COLO668 (cell line): ENCODE data around the gene RORB.
"Not testable (repeated sequence)": the region's sequence is repeated elsewhere in the genome, so short reads cannot be mapped to it uniquely, and the experiment has no call there.

ENCODE experiments used
- DNase-seq: peaks from one replicate; lab custom pipeline; 2025; ENCODE audit not compliant: unreplicated experiment; lab: John Stamatoyannopoulos, UW

Gene RORB

GRCh38 chr9:74512416-74512815, 15.3 kb downstream of the RORB start:
- DNase-seq: no peak

DNA sequence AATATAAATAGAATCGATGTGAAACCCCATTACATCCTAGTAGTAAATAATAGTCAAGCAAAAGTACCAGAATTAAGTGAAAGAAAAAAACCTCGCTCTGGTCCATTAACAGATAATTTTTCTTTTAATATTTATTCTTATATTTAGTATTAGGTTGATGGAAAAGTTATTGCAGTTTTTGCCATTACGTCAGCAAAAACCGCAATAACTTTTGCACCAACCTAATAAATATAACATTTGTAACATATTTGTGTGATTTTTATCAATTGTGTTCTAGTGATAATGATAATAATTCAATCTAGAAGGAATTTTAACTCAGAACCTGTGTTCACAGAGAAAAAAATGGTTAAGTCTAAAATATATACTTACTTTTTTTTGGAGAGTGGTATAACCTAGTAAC, 16.1 kb downstream of the RORB start:
- no peak for DNase-seq

GRCh38 chr9:74517188-74517587, 20.1 kb downstream of the RORB start:
- no peak for DNase-seq

GRCh38 chr9:74519419-74519818, 22.3 kb downstream of the RORB start:
- no peak for DNase-seq

DNA sequence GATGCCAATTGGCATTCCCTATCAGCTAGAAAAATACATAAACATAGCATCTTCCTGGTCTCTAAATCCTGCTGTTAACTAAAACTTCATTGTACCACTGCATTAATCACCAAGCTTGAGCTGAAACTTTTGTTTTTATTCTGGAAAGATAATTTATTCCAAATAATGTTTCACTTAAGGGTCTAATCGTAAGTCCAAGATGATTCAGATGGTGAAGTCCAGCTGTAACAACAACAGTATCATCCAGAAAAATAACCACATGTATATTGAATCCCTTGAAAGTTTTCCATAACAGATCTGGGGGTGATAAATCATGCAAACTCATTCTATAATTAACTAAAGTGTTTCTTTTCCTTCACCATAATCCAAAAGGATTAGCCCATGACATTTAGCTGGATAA, 23.9 kb downstream of the RORB start:
- DNase-seq: no peak

- DNase-seq: no peak
Measured at GRCh38 chr9:74524289-74524688, 27.2 kb downstream of the RORB start.

GRCh38 chr9:74526215-74526614, 29.1 kb downstream of the RORB start:
- no peak for DNase-seq

DNA sequence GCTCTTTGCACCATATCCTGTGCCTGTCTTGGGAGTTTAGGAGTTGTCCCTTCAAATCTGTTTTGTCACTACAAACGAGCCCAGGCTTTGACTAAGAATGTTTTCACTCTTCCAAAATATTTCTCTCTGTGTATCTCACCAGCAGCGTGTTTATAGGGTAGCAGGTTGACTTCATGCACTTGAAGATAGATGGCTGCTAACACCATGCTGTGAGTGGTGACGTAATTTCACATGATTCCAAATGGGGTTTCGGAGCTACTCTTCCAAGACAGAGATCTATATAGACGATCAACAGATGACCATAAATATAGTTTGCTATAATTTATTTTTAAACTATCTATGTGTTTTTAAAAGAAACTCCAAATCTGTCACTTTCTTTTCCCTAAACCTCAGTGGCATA, 30.6 kb downstream of the RORB start:
- no peak for DNase-seq

GRCh38 chr9:74528207-74528606, 31.1 kb downstream of the RORB start:
- DNase-seq: no peak

GRCh38 chr9:74530458-74530857, 33.3 kb downstream of the RORB start:
- DNase-seq: not testable (repeated sequence)

GRCh38 chr9:74533253-74533652, 36.1 kb downstream of the RORB start:
- no peak for DNase-seq

DNA sequence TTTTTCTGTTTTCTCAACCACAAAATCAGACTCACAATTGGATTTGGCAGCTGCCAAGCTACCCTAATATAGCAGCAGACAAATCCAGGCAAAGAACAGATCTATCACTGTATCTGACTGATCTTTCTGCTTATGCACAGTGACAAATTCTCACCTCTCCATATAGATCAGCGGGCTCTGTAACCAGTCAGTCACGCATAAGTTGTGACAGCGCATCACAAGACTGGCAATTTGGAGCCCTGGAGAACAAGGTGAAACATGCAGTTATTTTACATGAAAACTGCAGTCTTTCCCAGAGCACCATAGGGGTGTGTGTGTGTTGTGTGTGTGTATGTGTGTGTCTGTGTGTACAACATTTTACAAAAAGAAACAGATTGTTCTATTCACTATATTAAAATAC, 37.7 kb downstream of the RORB start:
- DNase-seq: no peak

DNA sequence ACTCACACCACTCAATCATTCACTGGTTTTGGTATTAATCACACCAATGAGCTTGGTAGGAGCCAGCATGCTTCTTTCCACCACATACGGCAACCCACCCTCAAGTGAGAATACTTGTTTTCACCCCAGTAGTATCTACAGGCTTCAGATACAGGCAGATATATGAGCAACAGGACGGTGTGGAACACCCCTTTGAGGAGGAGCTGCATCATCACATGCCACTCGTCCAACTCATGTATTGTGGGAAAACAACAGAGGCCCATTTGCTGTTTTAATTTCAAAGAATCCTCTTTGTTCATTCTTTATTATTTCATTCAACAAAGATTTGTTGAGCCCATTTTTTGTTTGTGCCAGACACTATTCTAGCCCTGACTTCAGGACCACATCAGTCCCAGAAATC, 46.0 kb downstream of the RORB start:
- no peak for DNase-seq

DNA sequence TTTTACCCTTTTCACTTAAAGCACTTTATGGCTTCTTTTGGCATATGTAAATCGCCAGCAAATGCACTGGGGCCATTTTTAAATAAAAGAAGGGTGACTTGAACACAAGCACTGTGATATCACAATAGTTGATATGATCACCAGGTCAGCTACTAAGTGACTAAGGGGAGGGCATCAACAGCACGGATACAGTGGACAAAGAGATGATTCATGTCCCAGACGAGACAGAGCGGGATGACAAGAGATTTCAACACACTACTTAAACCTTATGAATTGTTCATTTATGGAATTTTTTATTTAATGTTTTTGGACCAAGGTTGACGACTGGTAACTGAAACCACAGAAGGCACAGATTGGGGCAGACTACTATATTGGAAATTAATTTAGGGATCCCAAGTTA, 54.1 kb downstream of the RORB start:
- no peak for DNase-seq

GRCh38 chr9:74554751-74555419, 57.8 kb downstream of the RORB start:
- DNase-seq: no peak

GRCh38 chr9:74555565-74555964, 58.4 kb downstream of the RORB start:
- no peak for DNase-seq

- DNase-seq: no peak
Measured at GRCh38 chr9:74556685-74557084, 59.5 kb downstream of the RORB start.

DNA sequence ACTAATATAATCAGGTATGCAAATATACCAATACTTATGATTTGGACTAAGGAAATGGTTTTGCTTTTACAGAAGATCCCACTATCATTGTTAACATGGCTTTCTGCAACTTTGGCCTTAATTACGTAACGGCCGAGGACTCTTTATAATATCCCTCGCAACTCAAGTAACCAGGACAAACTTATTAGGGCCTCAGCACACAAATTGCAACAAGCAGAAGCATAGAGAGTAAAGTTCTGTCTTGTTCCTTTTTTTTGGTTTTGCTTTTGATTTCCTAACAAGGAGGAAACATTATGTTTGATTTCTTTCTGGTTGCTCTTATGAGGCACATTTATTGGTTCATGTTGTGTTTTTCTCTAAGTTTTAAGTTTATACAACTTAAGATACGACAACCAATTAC, 60.4 kb downstream of the RORB start:
- DNase-seq: no peak

DNA sequence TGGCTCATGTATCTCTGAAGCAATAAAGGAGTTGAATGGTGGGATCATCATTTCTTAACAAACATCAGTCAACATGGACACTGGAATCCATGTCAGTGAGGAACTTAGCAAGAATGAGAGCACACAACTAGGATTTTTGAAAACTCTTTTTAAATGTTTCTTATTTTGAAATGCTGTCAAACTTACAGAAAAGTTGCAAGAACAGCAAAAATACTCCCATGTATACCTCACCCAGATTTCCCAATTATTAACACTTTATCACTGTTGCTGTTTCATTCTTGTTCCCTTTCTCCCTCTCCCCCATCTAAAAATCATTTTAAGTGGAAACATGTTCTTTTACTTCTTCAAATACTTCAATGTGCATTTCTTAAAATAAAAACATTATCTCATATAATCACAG, 65.5 kb downstream of the RORB start:
- no peak for DNase-seq

DNA sequence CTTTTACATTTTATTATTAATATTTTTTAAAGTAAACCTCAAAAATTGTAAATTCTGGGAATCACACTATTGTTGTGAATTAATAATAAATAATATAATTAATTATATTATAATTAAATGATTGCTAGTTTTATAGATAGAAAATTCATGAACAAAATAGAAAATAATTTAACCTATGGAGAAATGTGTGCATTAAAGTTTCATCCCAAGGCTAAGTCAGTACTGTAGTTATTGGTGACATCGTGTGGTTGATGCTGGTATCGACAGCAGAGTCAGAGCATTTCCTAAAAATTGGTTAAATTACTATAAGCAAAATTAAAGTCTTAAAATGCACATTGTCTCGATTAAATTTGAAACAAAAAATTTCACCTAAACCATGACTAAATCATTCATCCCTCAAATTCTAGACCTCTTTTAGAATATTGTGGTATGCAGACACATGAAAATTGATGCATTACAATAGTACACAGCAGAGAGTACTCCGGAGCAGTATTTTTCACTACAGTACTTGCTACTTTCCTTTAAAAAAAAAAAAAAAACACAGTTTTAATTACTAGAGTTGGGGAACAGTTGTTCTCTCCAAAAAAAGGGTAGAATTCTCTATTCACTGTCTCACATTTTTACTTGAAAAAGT, 73.9 kb downstream of the RORB start:
- peak; percentile 4 for DNase-seq

GRCh38 chr9:74573640-74574191, 76.6 kb downstream of the RORB start:
- no peak for DNase-seq

GRCh38 chr9:74576176-74576575, 79.0 kb downstream of the RORB start:
- no peak for DNase-seq

DNA sequence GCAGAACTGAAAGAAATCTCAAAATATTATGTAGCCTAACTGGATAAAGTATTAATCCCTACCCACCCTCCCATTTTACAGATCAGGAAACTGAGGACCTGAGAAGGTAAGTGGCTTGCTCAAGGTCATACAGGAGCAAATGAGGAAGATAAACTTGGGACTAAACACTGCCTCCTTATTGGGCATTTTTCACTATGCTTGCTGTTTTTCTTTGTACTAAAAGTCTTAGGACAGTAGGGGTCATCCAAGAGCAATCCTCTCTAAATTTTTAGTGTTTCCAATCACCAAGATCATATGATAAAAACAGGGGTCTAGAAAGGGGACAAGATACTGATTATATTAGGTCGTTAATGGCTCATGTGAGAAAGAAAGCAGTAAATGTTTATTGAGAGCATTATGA, 80.8 kb downstream of the RORB start:
- no peak for DNase-seq
